CD4-positive, alpha-beta T cell (primary cell): ENCODE results near the gene PPP2R2C. TPM values are rescaled to one million over a fixed set of nuclear protein-coding genes. Genes with fewer than 3 reads are reported as not detected.

Source experiments
- ATAC-seq: fragments of 200-7000 bp; cut with Tn5 transposase; one replicate; pipeline ENCODE4 v1.10.0; 2022; ENCODE audit warnings: mild to moderate bottlenecking; ENCODE audit not compliant: poor library complexity
- CTCF ChIA-PET: fragments of 350-600 bp; sonication (Branson Sonifier 250); formaldehyde crosslinking; loops from one replicate; lab custom pipeline; 2021; ENCODE audit warnings: antibody characterized with exemption, inconsistent platforms; lab: Charles Lee
- POLR2A ChIA-PET: fragments of 350-600 bp; sonication (Branson Sonifier 250); formaldehyde crosslinking; loops from one replicate; lab custom pipeline; 2021; ENCODE audit warnings: antibody characterized with exemption, inconsistent platforms; lab: Charles Lee
- DNase-seq, 14 experiments: peaks; one replicate each; pipeline ENCODE4 v3.0.0-alpha.2; 2013 to 2020; ENCODE audit warnings: mixed read lengths in 2 of 14
- H3K27ac ChIP-seq, 2 donors: one replicate each; pipeline versions ENCODE4 v1.5.1 to v1.7.0; 2013; ENCODE audit warnings: low read length in 2 of 2, low read depth in 1 of 2, mild to moderate bottlenecking in 1 of 2
- H3K27me3 ChIP-seq, 2 experiments: 1 replicate in 1 of 2; 2 replicates in 1 of 2; pipeline versions ENCODE4 v1.6.1 to v1.7.0; 2013; ENCODE audit warnings: low read length in 2 of 2, control low read depth in 1 of 2, mild to moderate bottlenecking in 1 of 2, moderate library complexity in 1 of 2; ENCODE audit not compliant: insufficient read depth in 2 of 2, control insufficient read depth in 1 of 2
- H3K36me3 ChIP-seq: one replicate; pipeline ENCODE4 v1.6.1; 2013; ENCODE audit warnings: low read length, control low read depth; ENCODE audit not compliant: insufficient read depth
- H3K4me1 ChIP-seq: one replicate; pipeline ENCODE4 v1.6.1; 2013; ENCODE audit warnings: low read length, control low read depth; ENCODE audit not compliant: insufficient read depth
- H3K4me3 ChIP-seq: one replicate; pipeline ENCODE4 v1.5.1; 2013; ENCODE audit warnings: mild to moderate bottlenecking, low read length, moderate library complexity
- H3K9me3 ChIP-seq, 2 experiments: 1 replicate in 1 of 2; 2 replicates in 1 of 2; pipeline versions ENCODE4 v1.6.1 to v1.7.0; 2013; ENCODE audit warnings: low read length in 2 of 2, mild to moderate bottlenecking in 2 of 2, control low read depth in 1 of 2, moderate library complexity in 1 of 2; ENCODE audit not compliant: control insufficient read depth in 1 of 2, insufficient read depth in 1 of 2
- H3K27ac Mint-ChIP-seq: one replicate; pipeline ENCODE4 v1.8.0; 2020; ENCODE audit warnings: mixed read lengths
- H3K27me3 Mint-ChIP-seq: one replicate; pipeline ENCODE4 v1.8.0; 2021; ENCODE audit warnings: mixed read lengths
- H3K36me3 Mint-ChIP-seq: one replicate; pipeline ENCODE4 v1.8.0; 2021; ENCODE audit warnings: low read depth, mixed read lengths
- H3K4me1 Mint-ChIP-seq: one replicate; pipeline ENCODE4 v1.8.0; 2021; ENCODE audit warnings: low read depth, mixed read lengths
- H3K4me3 Mint-ChIP-seq: one replicate; pipeline ENCODE4 v1.8.0; 2020; ENCODE audit warnings: mild to moderate bottlenecking, mixed read lengths
- H3K9me3 Mint-ChIP-seq: one replicate; pipeline ENCODE4 v1.8.0; 2020; ENCODE audit warnings: mixed read lengths
- intact Hi-C, 2 experiments: fragments of 100-400 bp; cut with DNase I in 1 of 2; cut with micrococcal nuclease in 1 of 2; formaldehyde crosslinking; loops; one replicate each; pipeline versions ENCODE4 v1.15.1 to v1.9.0; 2023 to 2025; cut with DNase I, micrococcal nuclease
- polyA plus RNA-seq, 2 donors: library from polyadenylated mRNA; unstranded; fragments of 120-200 nt; gene quantifications; one replicate each; pipeline ENCODE4 v1.2.1, GENCODE V29; 2013
- total RNA-seq, 174 experiments: library from RNA in 2 of 174; stranded (reverse) in 2 of 174; gene quantifications; one replicate each; pipeline ENCODE4 v1.2.3 and lab custom pipeline; 2021 to 2026
- TF ChIP-seq, protein P1 (sequence below): fragments of 200-600 bp; IDR thresholded peaks from one replicate; pipeline ENCODE4 v1.8.0; 2022; ENCODE audit warnings: antibody characterized with exemption, mild to moderate bottlenecking

The PPP2R2C gene
- total RNA-seq: not detected
- not detected for polyA plus RNA-seq (2013, experiment 1 of 2)
- polyA plus RNA-seq (2013, experiment 2 of 2): not detected
- 0 to 0.24 (median 0) reads per million in 172 experiments for total RNA-seq (lab: John Stamatoyannopoulos, UW)

DNA sequence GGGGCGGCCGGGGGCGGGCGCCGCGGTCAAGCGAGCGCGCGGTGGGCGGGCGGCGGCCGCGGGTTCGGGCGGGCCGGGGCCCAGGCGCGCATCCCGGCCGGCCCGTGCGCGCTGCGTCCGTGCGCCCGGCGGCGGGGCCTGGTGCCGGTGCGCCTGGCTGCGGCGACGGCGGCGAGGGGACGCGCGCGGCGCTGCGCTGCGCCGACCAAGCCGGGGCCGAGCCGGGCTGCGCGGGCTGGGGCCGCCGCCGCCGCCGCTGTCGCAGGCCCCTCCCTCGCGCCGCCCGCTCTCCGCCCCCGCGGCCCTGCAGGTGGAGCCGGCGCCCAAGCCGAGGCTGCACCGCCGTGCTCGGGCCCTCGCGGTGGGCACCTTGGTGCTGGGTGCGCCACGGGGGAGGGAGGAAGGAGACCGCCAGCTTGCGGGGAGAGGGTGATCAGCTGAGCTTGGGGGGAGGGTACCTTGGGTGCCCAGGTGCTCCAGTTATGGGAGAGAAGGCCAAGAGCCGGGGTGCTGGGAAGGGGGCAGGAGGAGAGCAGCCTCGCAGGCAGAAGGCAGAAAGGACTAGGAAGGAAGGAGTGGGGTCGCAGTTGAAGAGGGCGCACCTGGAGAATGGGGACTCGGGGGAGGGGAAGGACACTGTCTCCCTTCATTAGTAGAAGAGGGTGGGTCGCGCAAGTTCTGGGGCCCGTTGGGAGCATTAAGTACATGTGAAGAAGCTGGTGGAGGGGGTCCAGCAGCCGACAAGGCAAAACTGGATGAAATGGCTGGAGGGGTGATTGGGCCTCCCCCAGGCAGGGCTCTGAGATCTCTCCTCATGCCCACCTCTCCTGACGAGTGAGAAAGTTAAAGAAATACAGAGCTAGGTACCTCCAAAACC is at the start of gene PPP2R2C:
Gene PPP2R2C (minus strand): TSS at position 228 of the 877 bp plus-strand sequence. CDS start 385 bp downstream, outside the sequence.
- ChIA-PET POLR2A (no interaction called here), CTCF (no interaction called here)
- peaks cover 8% of the 10 kb centered on the region for H3K4me1 ChIP-seq
- peaks cover 0 to 4% of the 10 kb centered on the region in 2 experiments for H3K9me3 ChIP-seq
- H3K4me3 Mint-ChIP-seq: no peak within 1 kb of the TSS
- DNase-seq: no peak
- peaks cover 66% of the 10 kb centered on the region for H3K27me3 Mint-ChIP-seq
- H3K27me3 ChIP-seq: peaks cover 39 to 49% of the 10 kb centered on the region in 2 experiments
- H3K27ac ChIP-seq: no peak within 1 kb of the TSS
- no peaks in the 10 kb centered on the region for H3K4me1 Mint-ChIP-seq
- TF ChIP-seq, protein P1, sequence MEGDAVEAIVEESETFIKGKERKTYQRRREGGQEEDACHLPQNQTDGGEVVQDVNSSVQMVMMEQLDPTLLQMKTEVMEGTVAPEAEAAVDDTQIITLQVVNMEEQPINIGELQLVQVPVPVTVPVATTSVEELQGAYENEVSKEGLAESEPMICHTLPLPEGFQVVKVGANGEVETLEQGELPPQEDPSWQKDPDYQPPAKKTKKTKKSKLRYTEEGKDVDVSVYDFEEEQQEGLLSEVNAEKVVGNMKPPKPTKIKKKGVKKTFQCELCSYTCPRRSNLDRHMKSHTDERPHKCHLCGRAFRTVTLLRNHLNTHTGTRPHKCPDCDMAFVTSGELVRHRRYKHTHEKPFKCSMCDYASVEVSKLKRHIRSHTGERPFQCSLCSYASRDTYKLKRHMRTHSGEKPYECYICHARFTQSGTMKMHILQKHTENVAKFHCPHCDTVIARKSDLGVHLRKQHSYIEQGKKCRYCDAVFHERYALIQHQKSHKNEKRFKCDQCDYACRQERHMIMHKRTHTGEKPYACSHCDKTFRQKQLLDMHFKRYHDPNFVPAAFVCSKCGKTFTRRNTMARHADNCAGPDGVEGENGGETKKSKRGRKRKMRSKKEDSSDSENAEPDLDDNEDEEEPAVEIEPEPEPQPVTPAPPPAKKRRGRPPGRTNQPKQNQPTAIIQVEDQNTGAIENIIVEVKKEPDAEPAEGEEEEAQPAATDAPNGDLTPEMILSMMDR: no peak
- no peaks in the 10 kb centered on the region for H3K36me3 Mint-ChIP-seq
- intact Hi-C loops: no loop called here
- ATAC-seq: no peak
- no peak within 1 kb of the TSS for H3K4me3 ChIP-seq
- H3K36me3 ChIP-seq: no peaks in the 10 kb centered on the region
- H3K9me3 Mint-ChIP-seq: no peaks in the 10 kb centered on the region
- no peak within 1 kb of the TSS for H3K27ac Mint-ChIP-seq

- Mint-ChIP-seq H3K4me1 (no peaks in the 10 kb centered on the region), H3K27ac (no peak overlapping the region), H3K9me3 (no peaks in the 10 kb centered on the region), H3K4me3 (no peak overlapping the region), H3K27me3 (peaks cover 21% of the 10 kb centered on the region), H3K36me3 (no peaks in the 10 kb centered on the region)
- DNase-seq (no peak), ATAC-seq (no peak)
- no peaks in the 10 kb centered on the region for H3K36me3 ChIP-seq
- no peak overlapping the region for H3K27ac ChIP-seq
- peaks cover 0 to 3% of the 10 kb centered on the region in 2 experiments for H3K9me3 ChIP-seq
- ChIA-PET CTCF (no interaction called here), POLR2A (no interaction called here)
- intact Hi-C loops: no loop called here
- no peak overlapping the region for H3K4me3 ChIP-seq
- no peaks in the 10 kb centered on the region for H3K4me1 ChIP-seq
- peaks cover 0 to 5% of the 10 kb centered on the region in 2 experiments for H3K27me3 ChIP-seq
- TF ChIP-seq, protein P1: no peak
Measured at GRCh38 chr4:6520978-6521377, 48.6 kb upstream of the PPP2R2C start.

DNA sequence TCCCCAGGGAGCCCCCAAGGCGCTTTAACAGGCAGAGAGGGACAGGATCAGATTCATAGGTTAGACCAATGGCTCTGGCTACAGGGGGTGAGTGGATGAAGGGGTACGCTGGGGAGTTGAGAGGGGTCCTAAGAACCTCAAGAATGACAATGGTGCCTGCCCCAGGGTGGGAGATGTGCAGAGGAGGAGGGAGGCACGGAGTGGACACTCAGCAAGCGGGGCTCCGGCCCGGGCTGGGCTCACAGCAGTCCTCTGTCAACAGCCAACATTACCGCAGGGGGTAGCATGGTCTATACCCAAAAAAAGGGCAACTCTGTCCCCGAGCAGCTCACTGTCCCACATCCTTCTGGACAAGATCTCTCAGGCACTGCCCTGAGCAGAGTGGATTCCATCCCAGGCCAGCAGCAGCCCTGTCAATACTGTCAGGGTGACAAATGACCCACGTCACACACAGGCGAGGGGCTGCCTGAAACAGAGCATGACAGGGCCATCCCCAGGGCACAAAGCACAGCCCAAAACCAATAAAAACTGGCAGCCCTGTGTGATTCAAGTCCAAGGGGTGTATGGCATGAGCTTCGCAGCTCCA is 47.7 kb upstream of the PPP2R2C start:
- ChIA-PET POLR2A (no interaction called here), CTCF (no interaction called here)
- H3K27me3 Mint-ChIP-seq: peaks cover 23% of the 10 kb centered on the region
- H3K27ac Mint-ChIP-seq: no peak overlapping the region
- DNase-seq: no peak
- intact Hi-C loops: no loop called here
- Histone ChIP-seq H3K36me3 (no peaks in the 10 kb centered on the region), H3K27ac (no peak overlapping the region), H3K27me3 (peaks cover 0 to 6% of the 10 kb centered on the region in 2 experiments), H3K9me3 (peaks cover 0 to 3% of the 10 kb centered on the region in 2 experiments), H3K4me1 (no peaks in the 10 kb centered on the region), H3K4me3 (no peak overlapping the region)
- TF ChIP-seq, protein P1: no peak
- no peaks in the 10 kb centered on the region for H3K4me1 Mint-ChIP-seq
- H3K4me3 Mint-ChIP-seq: no peak overlapping the region
- ATAC-seq: no peak
- H3K9me3 Mint-ChIP-seq: no peaks in the 10 kb centered on the region
- no peaks in the 10 kb centered on the region for H3K36me3 Mint-ChIP-seq
